OCI-M1 (cell line): ENCODE measurements around the gene ABCA2.

Experiments
- DNase-seq: peaks from one replicate; lab custom pipeline; 2025; lab: John Stamatoyannopoulos, UW

The ABCA2 gene, protein sequence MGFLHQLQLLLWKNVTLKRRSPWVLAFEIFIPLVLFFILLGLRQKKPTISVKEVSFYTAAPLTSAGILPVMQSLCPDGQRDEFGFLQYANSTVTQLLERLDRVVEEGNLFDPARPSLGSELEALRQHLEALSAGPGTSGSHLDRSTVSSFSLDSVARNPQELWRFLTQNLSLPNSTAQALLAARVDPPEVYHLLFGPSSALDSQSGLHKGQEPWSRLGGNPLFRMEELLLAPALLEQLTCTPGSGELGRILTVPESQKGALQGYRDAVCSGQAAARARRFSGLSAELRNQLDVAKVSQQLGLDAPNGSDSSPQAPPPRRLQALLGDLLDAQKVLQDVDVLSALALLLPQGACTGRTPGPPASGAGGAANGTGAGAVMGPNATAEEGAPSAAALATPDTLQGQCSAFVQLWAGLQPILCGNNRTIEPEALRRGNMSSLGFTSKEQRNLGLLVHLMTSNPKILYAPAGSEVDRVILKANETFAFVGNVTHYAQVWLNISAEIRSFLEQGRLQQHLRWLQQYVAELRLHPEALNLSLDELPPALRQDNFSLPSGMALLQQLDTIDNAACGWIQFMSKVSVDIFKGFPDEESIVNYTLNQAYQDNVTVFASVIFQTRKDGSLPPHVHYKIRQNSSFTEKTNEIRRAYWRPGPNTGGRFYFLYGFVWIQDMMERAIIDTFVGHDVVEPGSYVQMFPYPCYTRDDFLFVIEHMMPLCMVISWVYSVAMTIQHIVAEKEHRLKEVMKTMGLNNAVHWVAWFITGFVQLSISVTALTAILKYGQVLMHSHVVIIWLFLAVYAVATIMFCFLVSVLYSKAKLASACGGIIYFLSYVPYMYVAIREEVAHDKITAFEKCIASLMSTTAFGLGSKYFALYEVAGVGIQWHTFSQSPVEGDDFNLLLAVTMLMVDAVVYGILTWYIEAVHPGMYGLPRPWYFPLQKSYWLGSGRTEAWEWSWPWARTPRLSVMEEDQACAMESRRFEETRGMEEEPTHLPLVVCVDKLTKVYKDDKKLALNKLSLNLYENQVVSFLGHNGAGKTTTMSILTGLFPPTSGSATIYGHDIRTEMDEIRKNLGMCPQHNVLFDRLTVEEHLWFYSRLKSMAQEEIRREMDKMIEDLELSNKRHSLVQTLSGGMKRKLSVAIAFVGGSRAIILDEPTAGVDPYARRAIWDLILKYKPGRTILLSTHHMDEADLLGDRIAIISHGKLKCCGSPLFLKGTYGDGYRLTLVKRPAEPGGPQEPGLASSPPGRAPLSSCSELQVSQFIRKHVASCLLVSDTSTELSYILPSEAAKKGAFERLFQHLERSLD (N-terminal part only)

DNA sequence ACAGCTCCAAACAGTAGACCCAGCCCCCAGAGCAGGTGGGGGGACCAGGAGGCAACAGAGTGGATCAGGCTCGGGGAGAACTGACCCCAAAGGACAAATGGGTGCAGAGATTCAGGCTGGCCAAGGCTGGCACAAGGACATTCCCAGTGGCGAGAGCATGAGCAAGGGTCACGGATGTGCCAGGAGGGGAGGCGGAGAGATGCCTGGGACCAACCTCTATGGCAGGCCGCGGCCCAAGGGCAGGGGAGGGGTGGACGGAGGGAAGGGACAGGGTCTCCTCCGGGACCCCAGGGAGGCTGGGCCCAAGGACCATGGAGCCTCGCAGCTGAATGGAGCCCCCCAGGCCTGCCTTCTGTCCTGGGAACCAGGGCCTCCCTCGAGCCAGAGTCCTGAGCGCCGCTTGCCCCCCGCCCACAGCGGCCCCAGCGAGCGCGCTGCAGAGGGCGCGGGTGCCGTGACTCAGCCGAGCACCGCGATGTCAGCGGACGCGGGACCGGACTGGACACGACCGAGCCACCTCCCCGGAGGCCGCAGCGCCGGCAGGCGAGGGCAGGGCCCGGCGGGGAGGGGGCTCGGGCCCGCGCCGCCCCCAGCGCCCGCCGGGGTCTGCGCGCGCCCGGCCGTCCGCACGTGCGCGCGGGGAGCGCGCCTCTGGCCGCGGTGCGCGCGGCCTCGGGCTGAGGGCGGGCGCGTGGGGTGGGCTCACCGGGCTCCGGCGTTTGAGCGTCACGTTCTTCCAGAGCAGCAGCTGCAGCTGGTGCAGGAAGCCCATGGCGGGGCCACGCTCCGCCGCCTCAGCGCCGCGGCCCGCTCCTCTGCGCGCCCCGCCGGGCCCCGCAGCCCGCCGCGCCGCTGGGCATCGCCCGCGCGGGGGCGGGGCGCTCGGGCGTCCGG lies at the start of gene ABCA2:
Gene ABCA2, minus strand, starts transcription at position 869 of the 894 bp plus-strand sequence. Its CDS starts 97 bp downstream, at position 772.
- DNase-seq: no peak

DNA sequence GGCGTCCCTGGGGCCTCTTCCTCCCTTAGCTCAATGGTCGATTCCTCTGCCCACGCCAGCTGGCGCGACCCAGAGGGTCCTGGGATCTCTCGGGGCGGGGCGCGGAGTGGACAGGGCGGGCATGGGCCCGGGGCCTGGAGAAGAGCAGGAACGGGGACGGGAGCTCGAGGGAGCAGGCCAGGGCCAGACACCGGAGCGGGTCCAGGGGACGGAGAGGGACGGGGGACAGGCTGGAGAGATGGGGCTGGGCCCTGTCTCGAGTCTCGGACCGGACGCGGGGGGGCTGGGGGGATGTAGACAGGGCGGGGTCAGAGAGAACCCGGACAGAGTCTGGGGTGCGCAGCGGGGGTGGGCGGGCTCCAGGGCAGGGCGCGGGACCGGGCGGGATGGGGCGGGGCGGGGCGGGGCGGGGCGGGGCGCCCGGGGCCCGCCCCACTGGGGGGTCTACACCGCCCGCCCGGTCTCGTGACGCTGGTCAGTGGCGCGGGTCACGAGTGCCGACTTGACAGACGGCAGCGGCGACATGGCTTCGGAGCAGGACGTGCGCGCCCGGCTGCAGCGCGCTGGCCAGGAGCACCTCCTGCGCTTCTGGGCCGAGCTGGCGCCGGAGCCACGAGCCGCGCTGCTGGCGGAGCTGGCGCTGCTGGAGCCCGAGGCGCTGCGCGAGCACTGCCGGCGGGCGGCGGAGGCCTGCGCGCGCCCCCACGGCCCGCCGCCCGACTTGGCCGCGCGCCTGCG lies 49.1 kb upstream of the ABCA2 start, which contains the start of gene UAP1L1:
Gene UAP1L1, plus strand, starts transcription at position 508 of the 738 bp plus-strand sequence. Its CDS starts 16 bp downstream, at position 524.
- peak; percentile 60 for DNase-seq

DNA sequence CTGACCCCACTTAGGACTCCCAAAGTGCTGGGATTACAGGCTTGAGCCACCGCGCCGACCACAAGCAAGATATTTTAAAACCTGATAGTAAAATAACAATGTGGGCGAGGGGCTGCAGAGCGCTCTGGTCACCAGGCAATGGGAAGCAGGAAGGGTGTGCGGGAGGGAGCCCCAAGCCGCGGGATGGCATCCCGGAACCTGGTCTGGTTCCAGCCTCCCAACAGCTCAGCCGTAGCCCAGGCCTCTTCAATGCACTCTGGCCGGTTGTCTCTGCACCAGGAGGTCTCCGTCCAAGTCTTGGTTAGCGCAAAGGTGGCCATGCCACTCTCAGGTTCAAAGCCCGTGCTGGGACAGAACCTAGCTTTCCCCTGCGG lies 48.6 kb upstream of the ABCA2 start:
- no peak for DNase-seq

DNA sequence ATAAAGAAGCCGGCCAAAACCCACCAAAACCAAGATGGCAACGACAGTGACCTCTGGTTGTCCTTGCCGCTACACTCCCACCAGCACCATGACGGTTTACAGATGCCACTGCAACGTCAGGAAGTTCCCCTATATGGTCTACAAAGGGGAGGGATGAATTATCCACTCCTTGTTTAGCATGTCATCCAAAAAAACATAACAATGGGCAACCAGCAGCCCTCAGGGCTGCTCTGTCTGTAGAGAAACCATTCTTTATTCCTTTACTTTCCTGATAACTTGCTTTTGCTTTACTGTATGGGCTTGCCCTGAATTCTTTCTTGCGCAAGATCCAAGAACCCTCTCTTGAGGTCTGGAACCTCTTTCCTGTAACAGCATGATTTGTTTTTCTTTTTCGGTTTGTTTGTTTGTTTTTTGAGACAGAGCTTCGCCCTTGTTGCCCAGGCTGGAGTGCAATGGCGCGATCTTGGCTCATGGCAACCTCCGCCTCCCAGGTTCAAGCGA lies 47.3 kb upstream of the ABCA2 start:
- DNase-seq: peak; percentile 24

DNA sequence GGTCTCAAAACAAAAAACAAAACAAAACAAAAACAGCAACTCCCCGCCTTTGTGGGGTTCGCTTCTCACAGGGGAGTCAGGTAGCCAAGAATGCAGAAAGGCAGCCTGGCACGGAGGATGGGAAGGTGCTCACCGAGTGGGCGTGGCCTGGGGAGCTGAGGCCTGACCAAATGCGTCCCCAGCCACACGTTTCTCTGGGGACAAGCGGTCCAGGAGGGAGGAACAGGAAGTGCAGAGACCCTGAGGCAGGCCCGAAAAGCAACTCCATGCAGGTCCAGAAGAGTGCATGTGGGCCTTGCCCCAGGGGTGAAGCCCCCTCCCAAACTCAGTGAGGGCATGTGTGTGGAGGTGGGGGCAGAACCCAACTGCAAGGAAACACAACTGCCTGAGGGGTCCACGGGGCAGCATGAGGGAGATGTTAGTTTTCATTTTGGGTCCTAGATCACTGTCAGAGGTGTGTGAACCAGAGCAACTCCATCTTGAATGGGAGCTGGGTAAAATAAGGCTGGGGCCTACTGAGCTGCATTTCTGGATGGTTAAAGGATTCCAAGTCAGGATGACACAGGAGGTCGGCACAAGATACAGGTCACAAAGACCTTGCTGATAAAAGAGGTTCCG lies 46.7 kb upstream of the ABCA2 start:
- DNase-seq: no peak

DNA sequence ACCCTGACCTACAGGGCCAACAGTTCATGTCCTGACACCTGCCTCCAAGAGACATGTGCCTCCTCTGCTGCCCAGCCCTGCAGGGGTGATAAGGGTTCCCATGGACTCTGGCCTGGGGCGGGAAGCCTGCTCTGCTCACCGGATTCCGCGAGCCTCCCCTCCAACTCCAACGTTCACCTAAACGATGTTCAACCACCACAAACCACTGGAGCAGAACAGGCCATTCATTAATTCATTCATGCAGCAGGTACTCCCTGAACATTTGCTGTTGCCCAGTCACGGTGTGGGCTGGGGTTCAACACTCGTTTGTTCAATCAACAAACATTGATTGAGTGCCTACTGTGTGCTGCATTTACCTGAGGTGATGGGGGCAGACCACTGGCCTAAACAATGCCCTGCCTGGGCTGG lies 46.0 kb upstream of the ABCA2 start:
- no peak for DNase-seq

DNA sequence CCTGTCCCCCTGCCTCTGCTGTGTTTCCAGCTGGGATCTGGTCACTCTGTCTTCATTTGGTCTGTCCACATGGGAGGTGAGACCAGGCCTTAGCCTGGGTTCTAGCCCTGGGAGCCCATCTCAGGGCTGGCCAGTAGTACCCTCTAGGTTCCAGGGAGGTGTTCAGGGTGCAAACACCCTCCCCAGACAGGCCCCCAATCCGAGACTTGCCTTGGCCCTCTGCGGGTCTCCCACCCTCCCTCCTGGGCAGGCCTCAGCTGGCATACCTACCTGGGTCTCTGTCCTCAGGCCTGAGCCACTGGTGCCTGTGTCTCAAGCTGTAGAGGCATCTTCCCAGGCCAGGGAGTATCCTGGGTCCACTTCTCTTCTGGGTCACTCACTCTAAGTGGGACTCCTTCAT lies 43.2 kb upstream of the ABCA2 start:
- no peak for DNase-seq

DNA sequence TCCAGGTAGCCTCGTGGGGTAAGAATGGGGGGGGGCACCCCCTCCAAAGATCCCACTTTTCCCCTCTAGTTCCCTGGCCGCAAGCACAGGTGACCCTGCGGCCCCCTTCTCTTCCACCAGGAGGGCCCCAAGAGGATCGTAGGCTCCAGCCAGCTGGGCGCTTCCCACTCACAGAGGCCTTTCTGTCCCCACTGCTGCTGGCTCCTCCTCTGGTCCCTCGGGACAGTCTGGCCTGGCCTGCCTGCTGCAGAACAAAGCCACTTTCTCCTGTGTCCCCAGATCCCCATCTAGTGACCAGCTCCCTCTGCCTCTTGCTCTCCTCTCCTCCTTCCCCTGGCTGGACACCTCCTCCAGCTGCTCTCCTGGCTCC lies 42.9 kb upstream of the ABCA2 start:
- peak; percentile 64 for DNase-seq

DNA sequence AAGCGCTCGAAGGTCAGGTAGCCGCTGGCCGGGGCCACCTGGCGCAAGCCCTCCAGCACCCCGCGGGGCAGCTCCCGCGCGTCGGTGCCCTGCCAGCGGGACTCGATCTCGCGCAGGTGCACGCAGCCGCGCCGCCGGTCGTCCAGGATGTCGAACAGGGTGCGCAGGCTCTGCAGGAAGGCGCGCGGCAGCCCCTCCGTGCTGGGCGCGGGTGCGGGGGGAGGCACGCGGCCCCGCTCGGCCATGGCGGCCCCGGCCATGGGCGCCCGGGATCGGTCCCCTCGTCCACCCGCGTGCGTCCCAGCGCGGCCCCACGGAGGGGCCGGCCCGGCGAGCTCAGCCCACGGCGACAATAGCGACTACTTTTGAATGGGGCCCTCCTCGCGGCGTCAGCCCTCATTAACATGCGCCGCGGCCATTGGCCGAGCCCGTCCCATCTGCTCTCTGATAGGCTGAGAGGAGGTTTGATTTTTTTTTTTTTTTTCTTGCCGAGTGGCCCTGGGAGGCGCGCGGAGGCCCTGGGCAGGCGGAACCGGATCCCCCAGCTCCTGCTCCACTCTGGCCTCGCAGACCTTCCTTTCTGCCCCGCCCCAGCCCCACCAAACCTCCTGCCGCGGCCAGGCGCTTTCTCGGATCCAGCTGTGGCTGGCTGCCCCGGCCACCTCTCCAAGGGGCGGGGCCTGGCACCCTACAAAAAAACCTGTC lies 42.3 kb upstream of the ABCA2 start, which contains the start of gene SAPCD2:
Gene SAPCD2, minus strand, starts transcription at position 357 of the 705 bp plus-strand sequence. Its CDS starts 97 bp downstream, at position 260.
- DNase-seq: peak; percentile 95

DNA sequence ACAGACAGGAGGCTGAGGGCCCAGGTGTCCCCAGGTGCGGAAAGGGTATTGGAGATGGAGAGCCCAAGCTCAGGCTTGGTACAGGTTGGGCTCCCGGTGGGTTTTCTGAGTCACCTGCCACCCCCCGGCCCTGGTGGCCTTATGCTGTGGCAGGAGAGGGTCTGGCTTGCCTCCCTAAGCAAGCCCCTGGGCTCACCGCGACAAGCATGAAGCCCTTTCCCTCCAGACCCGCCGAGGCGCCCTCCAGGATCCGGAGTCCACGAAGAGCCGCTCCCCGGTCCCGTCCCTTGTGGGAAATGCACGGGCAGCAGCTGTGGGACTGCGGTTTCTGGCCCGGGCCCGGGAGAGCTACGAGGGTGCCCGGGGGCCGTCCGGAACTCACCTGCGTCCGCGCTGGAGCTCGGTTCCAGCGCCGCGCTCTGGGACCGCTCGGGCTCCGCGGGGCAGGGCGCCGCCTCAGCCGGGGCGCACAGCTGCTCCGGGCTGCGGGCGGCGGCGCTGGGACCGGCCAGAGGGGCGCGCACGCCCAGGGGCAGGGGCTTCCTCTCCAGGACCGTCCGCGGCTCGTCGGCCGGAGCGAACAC lies 41.6 kb upstream of the ABCA2 start:
- DNase-seq: peak; percentile 36

DNA sequence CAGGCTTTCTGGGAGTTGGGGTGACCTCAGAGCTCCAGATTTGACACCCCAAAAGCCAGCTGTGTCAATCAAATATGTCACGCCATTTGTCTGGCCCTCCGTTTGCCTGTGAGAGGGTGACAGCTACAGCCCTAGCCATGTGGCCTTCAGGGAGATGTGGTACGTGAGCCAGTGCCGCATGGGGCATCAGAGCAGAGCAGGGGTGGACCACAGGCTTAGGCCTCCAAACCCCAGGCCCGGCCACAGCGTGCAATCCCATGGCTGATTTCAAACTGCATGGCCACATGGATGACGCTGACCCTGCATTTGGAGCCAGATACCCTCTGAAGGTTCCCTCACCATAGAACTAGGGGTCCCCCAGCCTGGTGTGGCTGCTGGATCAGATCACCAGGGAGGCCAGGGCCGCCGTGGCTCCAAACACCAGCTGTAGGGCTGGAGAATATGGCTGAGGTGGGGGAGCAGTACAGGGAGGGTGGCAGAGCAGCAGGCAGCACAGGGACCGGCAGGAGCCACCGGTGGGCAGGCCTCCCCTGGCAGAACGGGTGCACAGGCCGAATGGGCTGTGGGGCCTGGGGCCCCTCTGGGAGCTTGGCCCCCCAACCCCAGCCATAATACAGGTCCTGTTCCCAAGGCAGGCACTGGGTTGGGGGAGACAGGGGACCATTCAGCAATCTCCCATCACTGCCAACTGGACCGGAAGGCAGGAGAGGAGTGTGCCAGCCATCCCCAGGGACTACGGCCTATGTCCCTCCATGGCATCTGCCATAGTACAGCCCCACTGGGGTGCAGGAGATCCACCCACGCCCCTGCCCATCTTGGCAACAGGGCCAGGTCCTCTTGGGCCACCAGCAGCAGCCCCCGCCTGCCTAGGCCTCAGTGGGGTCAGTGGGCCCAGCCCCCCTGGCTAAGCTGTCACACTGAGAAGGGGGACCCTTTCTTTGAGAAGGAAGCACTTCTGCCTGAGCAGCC lies 40.8 kb upstream of the ABCA2 start:
- DNase-seq: no peak

DNA sequence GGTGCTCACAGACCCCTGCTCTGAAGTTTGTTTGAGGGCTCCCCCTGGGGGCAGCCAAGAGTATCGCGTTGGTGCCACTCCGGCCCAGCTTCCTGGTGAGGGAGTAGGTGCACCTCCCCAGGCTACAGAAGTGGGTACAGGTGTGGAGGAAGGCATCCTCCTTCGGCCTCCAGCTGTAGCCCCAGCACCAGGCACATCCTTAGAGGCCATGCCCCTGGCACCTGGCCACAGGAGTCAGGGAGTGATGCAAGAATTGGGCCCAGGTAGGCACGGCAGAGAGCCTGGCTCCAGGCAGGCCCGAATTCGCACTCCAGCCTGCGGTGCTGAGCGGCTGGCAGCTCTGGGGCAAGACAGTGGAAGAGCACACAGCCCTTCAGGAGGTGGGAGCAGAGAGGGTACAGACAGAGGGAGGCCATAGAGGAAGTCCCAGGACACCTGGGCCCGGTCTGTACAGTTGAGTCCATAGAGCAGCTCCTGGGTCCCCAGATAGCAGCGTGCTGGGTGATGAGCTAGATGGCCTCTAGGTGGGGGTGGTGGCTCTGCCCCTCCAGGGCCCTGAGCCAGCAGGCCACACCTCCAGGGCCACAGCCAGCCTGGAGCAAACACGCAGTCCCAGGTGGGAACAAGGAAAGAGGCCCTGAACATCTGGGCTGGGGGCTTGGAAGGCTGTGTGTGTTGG lies 40.0 kb upstream of the ABCA2 start:
- peak; percentile 89 for DNase-seq

DNA sequence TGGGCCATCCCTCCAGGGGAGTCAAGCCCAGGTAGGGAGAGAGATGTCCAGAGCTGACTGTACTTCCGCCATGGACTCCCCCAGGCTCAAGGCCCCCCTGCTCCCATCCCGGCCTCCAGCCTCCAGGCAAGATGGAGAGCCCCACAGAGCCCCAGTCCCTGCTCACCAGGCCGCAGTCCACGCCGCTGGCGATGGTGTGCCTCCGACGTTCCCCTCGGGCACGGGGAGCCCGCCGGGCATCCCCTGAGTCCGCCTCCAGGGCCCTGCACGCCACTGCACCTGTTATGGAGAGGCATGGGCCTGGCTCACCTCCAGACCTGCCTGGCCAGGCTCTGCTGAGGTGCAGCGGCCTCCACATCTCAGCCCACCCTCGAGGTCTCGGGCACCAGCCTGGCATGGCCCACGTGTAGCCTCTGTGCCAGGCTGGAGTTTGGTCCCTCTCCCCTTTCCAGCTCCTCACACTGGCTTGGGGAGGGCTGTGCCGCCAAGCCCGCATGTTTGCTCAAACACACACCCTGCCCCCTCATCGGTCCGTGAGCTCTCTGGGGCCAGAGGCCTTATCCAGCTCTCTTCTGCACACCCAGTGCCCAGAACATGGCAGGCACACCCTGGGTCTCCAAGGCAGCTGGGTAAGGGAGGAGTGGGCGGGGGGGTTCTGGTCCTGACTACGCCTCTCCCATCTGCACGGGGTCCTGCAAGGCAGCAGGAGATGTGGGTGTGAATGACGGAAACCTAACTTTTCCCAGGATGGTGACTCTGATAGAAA lies 38.2 kb upstream of the ABCA2 start:
- DNase-seq: no peak

DNA sequence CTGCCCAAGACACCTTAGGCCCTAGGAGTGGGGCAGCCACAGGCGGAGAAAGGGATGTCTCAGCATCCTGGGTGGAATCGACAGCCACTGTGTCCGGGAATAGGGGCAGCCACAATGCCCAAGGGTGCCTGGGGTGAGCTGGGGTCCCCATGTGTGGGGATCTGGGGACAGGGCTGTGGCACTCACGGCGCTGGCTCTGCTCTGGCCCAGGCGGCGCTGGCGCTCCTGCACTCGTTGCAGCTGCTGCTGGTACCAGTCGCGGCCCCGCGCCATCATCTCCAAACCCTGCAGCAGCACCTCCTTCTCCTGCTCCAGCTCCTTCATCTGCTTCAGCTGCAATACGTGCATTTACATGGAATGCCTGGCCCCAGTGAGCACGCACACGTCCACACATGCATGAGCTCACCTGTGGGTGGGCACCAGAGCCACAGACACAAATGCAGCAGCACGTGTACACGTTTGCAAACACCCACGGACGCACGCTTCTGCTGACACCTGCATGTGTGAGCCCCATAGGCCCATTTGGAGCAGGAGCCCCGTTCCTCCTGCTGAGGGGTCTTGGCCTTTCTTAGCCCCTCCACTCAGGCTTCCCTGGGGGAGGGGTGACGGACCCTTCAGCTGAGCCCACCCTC lies 37.4 kb upstream of the ABCA2 start:
- no peak for DNase-seq

DNA sequence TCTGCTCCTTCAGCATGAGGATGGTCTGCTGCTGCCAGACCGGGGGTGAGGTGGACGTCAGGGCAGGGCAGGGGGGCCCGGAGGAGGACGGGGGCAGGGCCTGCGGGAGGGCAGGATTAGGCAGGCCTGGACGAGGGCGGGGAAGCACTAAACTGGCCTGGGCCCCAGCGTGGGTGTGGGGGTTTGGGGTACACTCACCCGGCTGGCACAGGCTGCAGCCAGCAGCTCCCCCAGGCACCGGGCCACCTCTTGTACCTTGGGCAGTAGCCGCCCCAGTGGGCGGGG lies 36.8 kb upstream of the ABCA2 start:
- no peak for DNase-seq
